Neuronal stem cell (in vitro differentiated cells): ENCODE results near the gene NAALADL2.

Experiments
- DNase-seq: peaks from one replicate; pipeline ENCODE4 v3.0.0-alpha.2; 2013; ENCODE audit warnings: low spot score
- H2AFZ ChIP-seq: one replicate; pipeline ENCODE4 v1.6.1; 2013; ENCODE audit warnings: mild to moderate bottlenecking, low read length, inconsistent platforms
- H2AK5ac ChIP-seq: 2 replicates; pipeline ENCODE4 v1.6.1; 2013; ENCODE audit warnings: low read depth, mild to moderate bottlenecking, inconsistent platforms, low read length, moderate library complexity, mixed read lengths
- H2BK120ac ChIP-seq: 2 replicates; pipeline ENCODE4 v1.6.1; 2013; ENCODE audit warnings: low read depth, mild to moderate bottlenecking, inconsistent platforms, low read length, moderate library complexity, mixed read lengths
- H2BK12ac ChIP-seq: one replicate; pipeline ENCODE4 v1.6.1; 2013; ENCODE audit warnings: low read length, inconsistent platforms
- H2BK15ac ChIP-seq: 2 replicates; pipeline ENCODE4 v1.6.1; 2013; ENCODE audit warnings: mild to moderate bottlenecking, low read length, inconsistent platforms, mixed read lengths
- H2BK5ac ChIP-seq: one replicate; pipeline ENCODE4 v1.6.1; 2013; ENCODE audit warnings: inconsistent platforms, mild to moderate bottlenecking, low read length, moderate library complexity
- H3K14ac ChIP-seq: one replicate; pipeline ENCODE4 v1.6.1; 2013; ENCODE audit warnings: low read length, inconsistent platforms
- H3K18ac ChIP-seq: 2 replicates; pipeline ENCODE4 v1.6.1; 2013; ENCODE audit warnings: low read length, inconsistent platforms
- H3K23ac ChIP-seq: 2 replicates; pipeline ENCODE4 v1.6.1; 2013; ENCODE audit warnings: low read depth, mild to moderate bottlenecking, mixed read lengths, low read length, inconsistent platforms; ENCODE audit not compliant: poor library complexity
- H3K27ac ChIP-seq: replicated peaks from 3 replicates; pipeline ENCODE4 v1.5.1; 2013; ENCODE audit warnings: low read length, inconsistent platforms
- H3K27me3 ChIP-seq, 3 experiments: 2 replicates each; pipeline ENCODE4 v1.6.1; 2013; ENCODE audit warnings: low read length in 3 of 3, mild to moderate bottlenecking in 2 of 3, inconsistent platforms in 1 of 3, low read depth in 1 of 3, mixed read lengths in 1 of 3, moderate library complexity in 1 of 3; ENCODE audit not compliant: control insufficient read depth in 3 of 3, insufficient read depth in 3 of 3
- H3K36me3 ChIP-seq, 2 donors: replicated peaks in 1 of 2; 2 replicates each; pipeline ENCODE4 v1.6.1; 2013; ENCODE audit warnings: low read length in 2 of 2; ENCODE audit not compliant: control insufficient read depth in 2 of 2, insufficient read depth in 2 of 2
- H3K4ac ChIP-seq: 2 replicates; pipeline ENCODE4 v1.6.1; 2013; ENCODE audit warnings: inconsistent platforms, mild to moderate bottlenecking, low read length, moderate library complexity
- H3K4me1 ChIP-seq, 2 donors: 1 replicate in 1 of 2; 2 replicates in 1 of 2; pipeline ENCODE4 v1.6.1; 2013; ENCODE audit warnings: low read length in 2 of 2, low read depth in 1 of 2; ENCODE audit not compliant: control insufficient read depth in 2 of 2, insufficient read depth in 1 of 2
- H3K4me2 ChIP-seq: one replicate; pipeline ENCODE4 v1.6.1; 2013; ENCODE audit warnings: mild to moderate bottlenecking, low read length, inconsistent platforms; ENCODE audit not compliant: insufficient read depth, poor library complexity, severe bottlenecking
- H3K4me3 ChIP-seq, 2 donors: 2 replicates each; pipeline ENCODE4 v1.5.1; 2013; ENCODE audit warnings: low read length in 2 of 2, mild to moderate bottlenecking in 2 of 2, inconsistent platforms in 1 of 2, moderate library complexity in 1 of 2
- H3K79me1 ChIP-seq: one replicate; pipeline ENCODE4 v1.6.1; 2013; ENCODE audit warnings: low read depth, mild to moderate bottlenecking, inconsistent platforms, low read length, moderate library complexity
- H3K9ac ChIP-seq: one replicate; pipeline ENCODE4 v1.6.1; 2013; ENCODE audit warnings: mild to moderate bottlenecking, low read depth, low read length, inconsistent platforms; ENCODE audit not compliant: poor library complexity
- H3K9me3 ChIP-seq, 2 donors: replicated peaks in 1 of 2; 2 replicates each; pipeline versions ENCODE3 to v1.6.1; 2013; ENCODE audit warnings: low read length in 2 of 2, mild to moderate bottlenecking in 2 of 2, inconsistent platforms in 1 of 2, low read depth in 1 of 2, mixed read lengths in 1 of 2, moderate library complexity in 1 of 2; ENCODE audit not compliant: control insufficient read depth in 2 of 2, insufficient read depth in 1 of 2
- H4K8ac ChIP-seq: one replicate; pipeline ENCODE4 v1.6.1; 2013; ENCODE audit warnings: low read depth, mild to moderate bottlenecking, inconsistent platforms, low read length, moderate library complexity
- H4K91ac ChIP-seq: one replicate; pipeline ENCODE4 v1.6.1; 2013; ENCODE audit warnings: low read length, low read depth, mild to moderate bottlenecking, inconsistent platforms; ENCODE audit not compliant: poor library complexity
- WGBS, 2 donors: extraction: QIAGEN DNeasy Blood & Tissue Kit; methylation state at CpG; one replicate each; pipeline ENCODE4 v1.1.7; 2013; ENCODE audit warnings: missing lambda C conversion rate in 2 of 2, mixed read lengths in 1 of 2; ENCODE audit not compliant: insufficient read length in 2 of 2, insufficient replicate concordance in 1 of 2; ENCODE audit errors: extremely low coverage in 2 of 2; 5-methylcytosine and 5-hydroxymethylcytosine counted together

Gene NAALADL2

GRCh38 chr3:175404621-175405020 lies 545.5 kb downstream of the NAALADL2 start:
- no CpG with 5 or more reads among the region's 1 CpG for WGBS, 2 donors

GRCh38 chr3:175410251-175410650 lies 551.1 kb downstream of the NAALADL2 start:
- Histone ChIP-seq H2BK5ac (no peak overlapping the region), H3K27ac (no peak overlapping the region), H3K79me1 (no peaks in the 10 kb centered on the region), H3K14ac (no peak overlapping the region), H4K8ac (no peak overlapping the region), H3K18ac (no peak overlapping the region), H2BK12ac (no peak overlapping the region), H2BK15ac (no peak overlapping the region), H2AFZ (no peak overlapping the region), H3K4me1 (no peaks in the 10 kb centered on the region), H3K4me2 (no peak overlapping the region), H2BK120ac (no peak overlapping the region), H4K91ac (no peak overlapping the region), H3K4ac (no peak overlapping the region), H3K4me3 (no peak overlapping the region), H3K9me3 (no peaks in the 10 kb centered on the region), H3K23ac (no peak overlapping the region), H3K27me3 (no peaks in the 10 kb centered on the region), H3K36me3 (no peaks in the 10 kb centered on the region), H3K9ac (no peak overlapping the region), H2AK5ac (no peak overlapping the region)
- no CpG with 5 or more reads among the region's 1 CpG for WGBS, 2 donors
- DNase-seq: no peak

More at GRCh38 chr3:175404621-175405020, 545.5 kb downstream of the NAALADL2 start:
- Histone ChIP-seq H3K4me2 (no peak overlapping the region), H4K91ac (no peak overlapping the region), H3K79me1 (no peaks in the 10 kb centered on the region), H3K14ac (no peak overlapping the region), H2AFZ (no peak overlapping the region), H2BK15ac (no peak overlapping the region), H4K8ac (no peak overlapping the region), H3K9ac (no peak overlapping the region), H3K4ac (no peak overlapping the region), H3K27me3 (no peaks in the 10 kb centered on the region), H3K23ac (no peak overlapping the region), H3K27ac (no peak overlapping the region), H3K18ac (no peak overlapping the region), H2BK12ac (no peak overlapping the region), H2BK5ac (no peak overlapping the region), H3K4me3 (no peak overlapping the region), H2AK5ac (no peak overlapping the region), H3K4me1 (no peaks in the 10 kb centered on the region), H3K9me3 (no peaks in the 10 kb centered on the region), H2BK120ac (no peak overlapping the region), H3K36me3 (no peaks in the 10 kb centered on the region)
- DNase-seq: no peak

DNA sequence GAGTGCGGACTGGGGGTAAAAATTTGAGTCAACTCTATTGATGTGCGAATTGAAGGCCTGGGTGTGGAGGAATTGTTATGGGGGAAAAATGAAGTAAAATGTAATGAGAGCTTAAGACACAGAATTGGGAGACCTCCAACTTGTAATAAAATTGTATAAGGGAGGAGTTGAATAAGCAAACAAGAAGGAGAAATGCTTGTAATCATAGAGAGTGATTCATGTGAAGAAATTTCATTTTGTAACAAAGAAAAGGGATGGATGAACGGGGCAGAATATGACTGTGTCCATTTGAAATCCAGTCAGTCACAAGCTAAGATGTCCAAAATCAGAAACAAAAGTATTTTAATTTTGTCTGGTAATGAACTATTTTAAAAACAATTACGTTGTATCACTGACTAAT lies 552.3 kb downstream of the NAALADL2 start:
- Histone ChIP-seq H3K18ac (no peak overlapping the region), H3K79me1 (no peaks in the 10 kb centered on the region), H2BK12ac (no peak overlapping the region), H2AK5ac (no peak overlapping the region), H3K4me2 (no peak overlapping the region), H2BK15ac (no peak overlapping the region), H2AFZ (peak overlapping the region; percentile 12), H3K14ac (no peak overlapping the region), H3K4ac (no peak overlapping the region), H3K27ac (no peak overlapping the region), H2BK120ac (no peak overlapping the region), H3K9ac (no peak overlapping the region), H3K27me3 (no peaks in the 10 kb centered on the region), H3K36me3 (no peaks in the 10 kb centered on the region), H3K4me3 (no peak overlapping the region), H3K9me3 (no peaks in the 10 kb centered on the region), H4K8ac (no peak overlapping the region), H2BK5ac (no peak overlapping the region), H3K4me1 (no peaks in the 10 kb centered on the region), H4K91ac (no peak overlapping the region), H3K23ac (no peak overlapping the region)
- no CpG with 5 or more reads among the region's 4 CpGs for WGBS, 2 donors
- DNase-seq: no peak

DNA sequence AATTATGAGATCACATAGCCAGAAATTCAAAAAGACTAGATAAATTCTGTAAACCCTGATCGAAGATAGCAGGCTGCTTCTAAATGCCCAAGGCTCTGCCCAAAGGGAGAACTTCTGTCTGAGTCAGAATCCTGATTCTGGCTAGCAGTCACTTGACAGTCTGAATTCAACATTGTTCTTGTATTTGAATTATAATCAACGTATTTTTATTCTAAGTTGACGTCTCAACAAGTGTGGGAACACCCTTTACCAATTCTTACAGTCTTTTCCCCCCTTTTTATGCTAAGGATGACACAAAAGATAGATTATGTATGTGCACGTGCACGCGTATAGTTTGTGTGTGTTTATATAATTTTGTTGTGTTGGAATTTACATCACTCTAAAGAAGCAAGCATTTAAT lies 552.8 kb downstream of the NAALADL2 start:
- no peak for DNase-seq
- WGBS, 2 donors: 100% methylated on average over 3 of the region's 6 CpGs; no CpG with 5 or more reads in 1 of the 2 donors
- H2AK5ac ChIP-seq: no peak overlapping the region

More for the DNA sequence above, 552.8 kb downstream of the NAALADL2 start:
- H3K23ac ChIP-seq: no peak overlapping the region
- H4K91ac ChIP-seq: no peak overlapping the region
- no peak overlapping the region for H2BK5ac ChIP-seq
- H3K27ac ChIP-seq: no peak overlapping the region
- H2AFZ ChIP-seq: peak overlapping the region; percentile 12
- no peaks in the 10 kb centered on the region for H3K4me1 ChIP-seq
- no peaks in the 10 kb centered on the region for H3K9me3 ChIP-seq
- H2BK120ac ChIP-seq: no peak overlapping the region
- no peaks in the 10 kb centered on the region for H3K36me3 ChIP-seq
- H3K4me3 ChIP-seq: no peak overlapping the region
- no peak overlapping the region for H3K14ac ChIP-seq
- H2BK12ac ChIP-seq: no peak overlapping the region
- no peak overlapping the region for H3K9ac ChIP-seq
- H4K8ac ChIP-seq: no peak overlapping the region
- H3K4ac ChIP-seq: no peak overlapping the region
- H3K79me1 ChIP-seq: no peaks in the 10 kb centered on the region
- H3K27me3 ChIP-seq: no peaks in the 10 kb centered on the region
- no peak overlapping the region for H3K18ac ChIP-seq
- H3K4me2 ChIP-seq: no peak overlapping the region
- H2BK15ac ChIP-seq: no peak overlapping the region
